Jurkat, Clone E6-1 (cell line): ENCODE measurements around the gene MTG1.
"Not testable (repeated sequence)": the region's sequence is repeated elsewhere in the genome, so short reads cannot be mapped to it uniquely, and the experiment has no call there.

Source experiments
- DNase-seq: peaks from one replicate; pipeline ENCODE4 v3.0.0-alpha.2; 2011; ENCODE audit warnings: low read depth, low spot score
- H3K4me3 ChIP-seq: 2 replicates; pipeline ENCODE4 v1.5.1; 2011; ENCODE audit warnings: mild to moderate bottlenecking, low read length, control low read depth, moderate library complexity

Gene MTG1

GRCh38 chr10:133456041-133456951 lies 62.3 kb downstream of the MTG1 start:
- no peak for DNase-seq
- no peak overlapping the region for H3K4me3 ChIP-seq

- DNase-seq: no peak
- H3K4me3 ChIP-seq: no peak overlapping the region
Observed at GRCh38 chr10:133457100-133457841, 63.3 kb downstream of the MTG1 start.

- DNase-seq: no peak
- no peak overlapping the region for H3K4me3 ChIP-seq
Observed at GRCh38 chr10:133458021-133458709, 64.2 kb downstream of the MTG1 start.

GRCh38 chr10:133458710-133459453 lies 64.9 kb downstream of the MTG1 start:
- H3K4me3 ChIP-seq: no peak overlapping the region

GRCh38 chr10:133459454-133460207 lies 65.7 kb downstream of the MTG1 start:
- DNase-seq: no peak
- H3K4me3 ChIP-seq: no peak overlapping the region

More at GRCh38 chr10:133458710-133459453, 64.9 kb downstream of the MTG1 start:
- DNase-seq: no peak

- DNase-seq: no peak
- no peak overlapping the region for H3K4me3 ChIP-seq
Observed at GRCh38 chr10:133460208-133460769, 66.3 kb downstream of the MTG1 start.

- H3K4me3 ChIP-seq: no peak overlapping the region
- DNase-seq: no peak
Observed at GRCh38 chr10:133461027-133461426, 67.1 kb downstream of the MTG1 start.

- H3K4me3 ChIP-seq: no peak overlapping the region
- DNase-seq: no peak
Observed at GRCh38 chr10:133461841-133462240, 67.9 kb downstream of the MTG1 start.

- H3K4me3 ChIP-seq: no peak overlapping the region
- DNase-seq: no peak
Observed at GRCh38 chr10:133462512-133463305, 68.8 kb downstream of the MTG1 start.

GRCh38 chr10:133464582-133465031 lies 70.7 kb downstream of the MTG1 start:
- no peak for DNase-seq
- H3K4me3 ChIP-seq: no peak overlapping the region

- H3K4me3 ChIP-seq: no peak overlapping the region
- DNase-seq: no peak
Observed at GRCh38 chr10:133465191-133465949, 71.4 kb downstream of the MTG1 start.

GRCh38 chr10:133465950-133466474 lies 72.1 kb downstream of the MTG1 start:
- H3K4me3 ChIP-seq: no peak overlapping the region
- DNase-seq: no peak

GRCh38 chr10:133466683-133467275 lies 72.8 kb downstream of the MTG1 start:
- no peak for DNase-seq
- H3K4me3 ChIP-seq: no peak overlapping the region

GRCh38 chr10:133467286-133467911 lies 73.4 kb downstream of the MTG1 start:
- DNase-seq: no peak
- H3K4me3 ChIP-seq: no peak overlapping the region

GRCh38 chr10:133469205-133469604 lies 75.2 kb downstream of the MTG1 start:
- not testable (repeated sequence) for DNase-seq, H3K4me3 ChIP-seq
